ENCODE results near the gene PFDN6. TPM values are rescaled to one million over a fixed set of nuclear protein-coding genes. Genes with fewer than 3 reads are reported as not detected.
A peak's percentile ranks its signal among the peaks of the same experiment; 100 is the strongest.

The PFDN6 gene
- total and polyA plus RNA-seq, 9 of the 15 experiments (the other 6 are each of a cell fraction or from before 2014, with no cell fraction given), result 6.8 to 475 (median 216) TPM

- TF ChIP-seq GTF2F1 (IDR thresholded peaks at IDR 0.05; ENCODE audit: low read depth, low read length) (no peak), KAT8 (IDR thresholded peaks at IDR 0.05; ENCODE audit: low read depth) (no peak), POLR3G (IDR thresholded peaks at IDR 0.05; ENCODE audit: extremely low read depth, insufficient read length, insufficient replicate concordance) (no peak), E2F3 (CRISPR knock-in tag; IDR thresholded peaks at IDR 0.05) (no peak), SRSF7 (optimal IDR thresholded peaks at IDR 0.05; ENCODE audit: low read depth, low read length) (no peak), TAF1 (IDR thresholded peaks at IDR 0.05; ENCODE audit: control insufficient read depth, extremely low read depth, insufficient read depth, low read length, severe bottlenecking) (no peak), NR1H2 (CRISPR knock-in tag; IDR thresholded peaks at IDR 0.05) (0 out of 2 replicates have a peak, but pooled peaks have one; percentile 27), CLOCK (CRISPR knock-in tag; IDR thresholded peaks at IDR 0.05; ENCODE audit: borderline replicate concordance) (no peak), MLLT1 (IDR thresholded peaks at IDR 0.05) (no peak), SMC3 (conservative IDR thresholded peaks at IDR 0.05; ENCODE audit: insufficient read depth, low read depth, low read length) (no peak), ZNF609 (CRISPR knock-in tag; IDR thresholded peaks at IDR 0.05; ENCODE audit: borderline replicate concordance) (no peak), PHF20 (IDR thresholded peaks at IDR 0.05; ENCODE audit: partially characterized antibody) (peak; percentile 1), MTA1 (IDR thresholded peaks at IDR 0.05; ENCODE audit: borderline replicate concordance) (no peak), POLR2B (IDR thresholded peaks at IDR 0.05; ENCODE audit: low read depth, partially characterized antibody) (no peak), ARID2 (IDR thresholded peaks at IDR 0.05) (0 out of 2 replicates have a peak, but pooled peaks have one; percentile 47), SIN3B (IDR thresholded peaks at IDR 0.05; ENCODE audit: low read depth) (no peak), SAFB (IDR thresholded peaks at IDR 0.05; ENCODE audit: borderline replicate concordance, low read depth, low read length) (no peak), NFYB (IDR thresholded peaks at IDR 0.05; ENCODE audit: extremely low read depth, insufficient read length) (no peak), JUN (IDR thresholded peaks at IDR 0.05; ENCODE audit: borderline replicate concordance, low read depth, low read length) (peak; percentile 1; the same call in 1 of the 2 replicates), JUN (CRISPR knock-in tag; IDR thresholded peaks at IDR 0.05; ENCODE audit: borderline replicate concordance) (no peak)
- TF ChIP-seq, protein P1, sequence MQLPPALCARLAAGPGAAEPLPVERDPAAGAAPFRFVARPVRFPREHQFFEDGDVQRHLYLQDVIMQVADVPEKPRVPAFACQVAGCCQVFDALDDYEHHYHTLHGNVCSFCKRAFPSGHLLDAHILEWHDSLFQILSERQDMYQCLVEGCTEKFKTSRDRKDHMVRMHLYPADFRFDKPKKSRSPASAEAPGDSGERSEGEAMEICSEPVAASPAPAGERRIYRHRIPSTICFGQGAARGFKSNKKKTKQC (CRISPR knock-in tag; IDR thresholded peaks at IDR 0.05), result 0 out of 2 replicates have a peak, but pooled peaks have one; percentile 0
Observed at GRCh38 chr6:33323623-33323948, 34.2 kb downstream of the PFDN6 start (continued).

Data from K562 (cell line).